Mononuclear cell (primary cell): ENCODE measurements around the gene SMS. TPM values are rescaled to one million over a fixed set of nuclear protein-coding genes. Genes with fewer than 3 reads are reported as not detected.

Experiments used
- H3K27me3 ChIP-seq: 2 replicates; pipeline ENCODE4 v1.6.0; 2011; ENCODE audit warnings: low read length, control low read depth; ENCODE audit not compliant: insufficient read depth
- H3K4me1 ChIP-seq: 2 replicates; pipeline ENCODE4 v1.5.1; 2011; ENCODE audit warnings: mild to moderate bottlenecking, low read length, control low read depth; ENCODE audit not compliant: insufficient read depth
- H3K4me3 ChIP-seq: 2 replicates; pipeline ENCODE4 v1.5.1; 2011; ENCODE audit warnings: mild to moderate bottlenecking, low read length, moderate library complexity
- H3K9me3 ChIP-seq: 2 replicates; pipeline ENCODE4 v1.5.1; 2011; ENCODE audit warnings: low read depth, mild to moderate bottlenecking, control low read depth, low read length
- total RNA-seq: library from RNA; depleted of rRNA; stranded (reverse); fragments of >200 nt; gene quantifications from one replicate; pipeline ENCODE4 v1.2.3, GENCODE V29; 2012

The SMS gene
- total RNA-seq, 1 donor: 38.9 TPM

- H3K27me3 ChIP-seq: no peaks in the 10 kb centered on the region
- H3K4me1 ChIP-seq: no peaks in the 10 kb centered on the region
- H3K9me3 ChIP-seq: no peaks in the 10 kb centered on the region
- H3K4me3 ChIP-seq: no peak overlapping the region
Observed at GRCh38 chrX:21985332-21985777, 44.8 kb downstream of the SMS start.

GRCh38 chrX:21986596-21986995, 46.1 kb downstream of the SMS start:
- Histone ChIP-seq H3K27me3 (no peaks in the 10 kb centered on the region), H3K9me3 (no peaks in the 10 kb centered on the region), H3K4me1 (peaks cover 4% of the 10 kb centered on the region), H3K4me3 (no peak overlapping the region)

GRCh38 chrX:21989384-21989783, 48.9 kb downstream of the SMS start:
- no peaks in the 10 kb centered on the region for H3K9me3 ChIP-seq
- H3K27me3 ChIP-seq: no peaks in the 10 kb centered on the region
- no peak overlapping the region for H3K4me3 ChIP-seq
- peaks cover 24% of the 10 kb centered on the region for H3K4me1 ChIP-seq

- Histone ChIP-seq H3K4me3 (no peak overlapping the region), H3K9me3 (no peaks in the 10 kb centered on the region), H3K4me1 (peaks cover 34% of the 10 kb centered on the region), H3K27me3 (no peaks in the 10 kb centered on the region)
Observed at GRCh38 chrX:21990832-21991231, 50.3 kb downstream of the SMS start.

- H3K27me3 ChIP-seq: no peaks in the 10 kb centered on the region
- H3K4me3 ChIP-seq: no peak overlapping the region
- no peaks in the 10 kb centered on the region for H3K9me3 ChIP-seq
- H3K4me1 ChIP-seq: peaks cover 40% of the 10 kb centered on the region
Observed at GRCh38 chrX:21991504-21991903, 51.0 kb downstream of the SMS start.

GRCh38 chrX:21993265-21993664, 52.8 kb downstream of the SMS start:
- Histone ChIP-seq H3K4me3 (no peak overlapping the region), H3K27me3 (no peaks in the 10 kb centered on the region), H3K9me3 (no peaks in the 10 kb centered on the region), H3K4me1 (peaks cover 50% of the 10 kb centered on the region)

- Histone ChIP-seq H3K4me3 (no peak overlapping the region), H3K27me3 (no peaks in the 10 kb centered on the region), H3K4me1 (peaks cover 44% of the 10 kb centered on the region), H3K9me3 (no peaks in the 10 kb centered on the region)
Observed at GRCh38 chrX:21996872-21997455, 56.5 kb downstream of the SMS start.

GRCh38 chrX:21998037-21998436, 57.5 kb downstream of the SMS start:
- Histone ChIP-seq H3K4me1 (peaks cover 35% of the 10 kb centered on the region), H3K9me3 (no peaks in the 10 kb centered on the region)

GRCh38 chrX:22004866-22005265, 64.4 kb downstream of the SMS start:
- Histone ChIP-seq H3K27me3 (no peaks in the 10 kb centered on the region), H3K9me3 (no peaks in the 10 kb centered on the region), H3K4me1 (no peaks in the 10 kb centered on the region), H3K4me3 (no peak overlapping the region)

More at GRCh38 chrX:21998037-21998436, 57.5 kb downstream of the SMS start:
- no peak overlapping the region for H3K4me3 ChIP-seq
- H3K27me3 ChIP-seq: no peaks in the 10 kb centered on the region

GRCh38 chrX:22012051-22012450, 71.5 kb downstream of the SMS start:
- H3K9me3 ChIP-seq: no peaks in the 10 kb centered on the region
- no peaks in the 10 kb centered on the region for H3K4me1 ChIP-seq
- no peak overlapping the region for H3K4me3 ChIP-seq
- H3K27me3 ChIP-seq: no peaks in the 10 kb centered on the region

GRCh38 chrX:22012931-22013330, 72.4 kb downstream of the SMS start:
- Histone ChIP-seq H3K4me1 (no peaks in the 10 kb centered on the region), H3K27me3 (no peaks in the 10 kb centered on the region), H3K9me3 (no peaks in the 10 kb centered on the region), H3K4me3 (no peak overlapping the region)

- Histone ChIP-seq H3K4me3 (no peak overlapping the region), H3K9me3 (no peaks in the 10 kb centered on the region), H3K4me1 (no peaks in the 10 kb centered on the region)
Observed at GRCh38 chrX:22015139-22015750, 74.7 kb downstream of the SMS start.

GRCh38 chrX:22021751-22022324, 81.3 kb downstream of the SMS start:
- Histone ChIP-seq H3K4me3 (no peak overlapping the region), H3K4me1 (no peaks in the 10 kb centered on the region), H3K9me3 (no peaks in the 10 kb centered on the region), H3K27me3 (no peaks in the 10 kb centered on the region)

More at GRCh38 chrX:22015139-22015750, 74.7 kb downstream of the SMS start:
- no peaks in the 10 kb centered on the region for H3K27me3 ChIP-seq

GRCh38 chrX:22024577-22024976, 84.1 kb downstream of the SMS start:
- no peaks in the 10 kb centered on the region for H3K9me3 ChIP-seq
- no peak overlapping the region for H3K4me3 ChIP-seq
- no peaks in the 10 kb centered on the region for H3K4me1 ChIP-seq
- H3K27me3 ChIP-seq: no peaks in the 10 kb centered on the region

- H3K27me3 ChIP-seq: no peaks in the 10 kb centered on the region
- no peaks in the 10 kb centered on the region for H3K4me1 ChIP-seq
- no peaks in the 10 kb centered on the region for H3K9me3 ChIP-seq
- no peak overlapping the region for H3K4me3 ChIP-seq
Observed at GRCh38 chrX:22025751-22026150, 85.2 kb downstream of the SMS start.

GRCh38 chrX:22026731-22027130, 86.2 kb downstream of the SMS start:
- Histone ChIP-seq H3K9me3 (no peaks in the 10 kb centered on the region), H3K4me3 (no peak overlapping the region), H3K27me3 (no peaks in the 10 kb centered on the region), H3K4me1 (no peaks in the 10 kb centered on the region)
